Upper lobe of right lung (tissue), 1 donor: ENCODE data around the gene MPRIP. TPM values are rescaled to one million over a fixed set of nuclear protein-coding genes. Genes with fewer than 3 reads are reported as not detected.
"Not testable (repeated sequence)": the region's sequence is repeated elsewhere in the genome, so short reads cannot be mapped to it uniquely, and the experiment has no call there.

Experiments used
- ATAC-seq: fragments of 200-7000 bp; cut with Tn5 transposase; one replicate; pipeline ENCODE4 v1.9.1; 2020; ENCODE audit warnings: mild to moderate bottlenecking, moderate library complexity
- DNase-seq: peaks from one replicate; pipeline ENCODE4 v3.0.0-alpha.2; 2020
- H3K27ac ChIP-seq: fragments of 200-600 bp; one replicate; pipeline ENCODE4 v1.8.0; 2022
- H3K27me3 ChIP-seq: fragments of 200-600 bp; one replicate; pipeline ENCODE4 v1.8.0; 2022; ENCODE audit warnings: mild to moderate bottlenecking
- H3K36me3 ChIP-seq: fragments of 200-600 bp; one replicate; pipeline ENCODE4 v1.8.0; 2022
- H3K4me1 ChIP-seq: fragments of 200-600 bp; one replicate; pipeline ENCODE4 v1.8.0; 2022
- H3K4me3 ChIP-seq: fragments of 200-600 bp; one replicate; pipeline ENCODE4 v1.8.0; 2022; ENCODE audit warnings: mild to moderate bottlenecking
- H3K9me3 ChIP-seq: fragments of 200-600 bp; one replicate; pipeline ENCODE4 v1.8.0; 2022
- intact Hi-C: fragments of 100-400 bp; cut with DNase I; formaldehyde crosslinking; loops from one replicate; pipeline ENCODE4 v1.11.0; 2022
- long read RNA-seq: library from polyadenylated mRNA; unstranded; transcript quantifications from one replicate; pipeline ENCODE4 v2.0.0, GENCODE V29; 2021
- total RNA-seq: library from RNA; stranded (reverse); fragmentation: NEBNext Ultra II Directional; extraction: Animal tissue kit (Norgen Biotek cat#: 25700); gene quantifications from one replicate; pipeline ENCODE4 v1.2.1, GENCODE V29; 2021
- TF ChIP-seq, protein P1 (sequence below): fragments of 200-600 bp; IDR thresholded peaks from one replicate; pipeline ENCODE4 v1.8.0; 2022; ENCODE audit warnings: antibody characterized with exemption
- donor health status: DM: no; HTN: yes; CAD: no; lungs with severe emphysema.

The MPRIP gene, protein sequence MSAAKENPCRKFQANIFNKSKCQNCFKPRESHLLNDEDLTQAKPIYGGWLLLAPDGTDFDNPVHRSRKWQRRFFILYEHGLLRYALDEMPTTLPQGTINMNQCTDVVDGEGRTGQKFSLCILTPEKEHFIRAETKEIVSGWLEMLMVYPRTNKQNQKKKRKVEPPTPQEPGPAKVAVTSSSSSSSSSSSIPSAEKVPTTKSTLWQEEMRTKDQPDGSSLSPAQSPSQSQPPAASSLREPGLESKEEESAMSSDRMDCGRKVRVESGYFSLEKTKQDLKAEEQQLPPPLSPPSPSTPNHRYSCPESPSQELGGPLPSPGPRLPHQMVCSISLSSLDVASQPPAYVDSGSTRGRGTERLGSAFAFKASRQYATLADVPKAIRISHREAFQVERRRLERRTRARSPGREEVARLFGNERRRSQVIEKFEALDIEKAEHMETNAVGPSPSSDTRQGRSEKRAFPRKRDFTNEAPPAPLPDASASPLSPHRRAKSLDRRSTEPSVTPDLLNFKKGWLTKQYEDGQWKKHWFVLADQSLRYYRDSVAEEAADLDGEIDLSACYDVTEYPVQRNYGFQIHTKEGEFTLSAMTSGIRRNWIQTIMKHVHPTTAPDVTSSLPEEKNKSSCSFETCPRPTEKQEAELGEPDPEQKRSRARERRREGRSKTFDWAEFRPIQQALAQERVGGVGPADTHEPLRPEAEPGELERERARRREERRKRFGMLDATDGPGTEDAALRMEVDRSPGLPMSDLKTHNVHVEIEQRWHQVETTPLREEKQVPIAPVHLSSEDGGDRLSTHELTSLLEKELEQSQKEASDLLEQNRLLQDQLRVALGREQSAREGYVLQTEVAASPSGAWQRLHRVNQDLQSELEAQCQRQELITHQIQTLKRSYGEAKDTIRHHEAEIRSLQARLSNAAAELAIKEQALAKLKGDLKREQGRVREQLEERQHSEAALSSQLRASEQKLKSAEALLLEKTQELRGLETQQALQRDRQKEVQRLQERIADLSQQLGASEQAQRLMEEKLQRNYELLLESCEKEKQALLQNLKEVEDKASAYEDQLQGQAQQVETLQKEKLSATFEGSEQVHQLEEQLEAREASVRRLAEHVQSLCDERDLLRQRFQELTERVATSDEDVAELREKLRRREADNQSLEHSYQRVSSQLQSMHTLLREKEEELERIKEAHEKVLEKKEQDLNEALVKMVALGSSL (N-terminal part only)
- 333 TPM for total RNA-seq
- long read RNA-seq, full-length matches to known transcripts: 54 of 287 reads
- long read RNA-seq, partial matches to known transcripts: 149 of 287 reads
- long read RNA-seq, other reads (novel, unspliced or antisense): 84 of 287 reads

- Histone ChIP-seq H3K9me3 (no peaks in the 10 kb centered on the region), H3K36me3 (no peaks in the 10 kb centered on the region), H3K4me3 (peak within 1 kb of the TSS; percentile 80), H3K27ac (peak within 1 kb of the TSS; percentile 80), H3K4me1 (peaks cover 52% of the 10 kb centered on the region), H3K27me3 (no peaks in the 10 kb centered on the region)
- DNase-seq (no peak), ATAC-seq (no peak)
- intact Hi-C loops: no loop called here
- TF ChIP-seq, protein P1, sequence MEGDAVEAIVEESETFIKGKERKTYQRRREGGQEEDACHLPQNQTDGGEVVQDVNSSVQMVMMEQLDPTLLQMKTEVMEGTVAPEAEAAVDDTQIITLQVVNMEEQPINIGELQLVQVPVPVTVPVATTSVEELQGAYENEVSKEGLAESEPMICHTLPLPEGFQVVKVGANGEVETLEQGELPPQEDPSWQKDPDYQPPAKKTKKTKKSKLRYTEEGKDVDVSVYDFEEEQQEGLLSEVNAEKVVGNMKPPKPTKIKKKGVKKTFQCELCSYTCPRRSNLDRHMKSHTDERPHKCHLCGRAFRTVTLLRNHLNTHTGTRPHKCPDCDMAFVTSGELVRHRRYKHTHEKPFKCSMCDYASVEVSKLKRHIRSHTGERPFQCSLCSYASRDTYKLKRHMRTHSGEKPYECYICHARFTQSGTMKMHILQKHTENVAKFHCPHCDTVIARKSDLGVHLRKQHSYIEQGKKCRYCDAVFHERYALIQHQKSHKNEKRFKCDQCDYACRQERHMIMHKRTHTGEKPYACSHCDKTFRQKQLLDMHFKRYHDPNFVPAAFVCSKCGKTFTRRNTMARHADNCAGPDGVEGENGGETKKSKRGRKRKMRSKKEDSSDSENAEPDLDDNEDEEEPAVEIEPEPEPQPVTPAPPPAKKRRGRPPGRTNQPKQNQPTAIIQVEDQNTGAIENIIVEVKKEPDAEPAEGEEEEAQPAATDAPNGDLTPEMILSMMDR: no peak
These were observed at the start of gene MPRIP for GRCh38 chr17:17042384-17042736. MPRIP (plus strand) TSS chr17:17042457; CDS start chr17:17042849, 392 bp downstream.

GRCh38 chr17:16994631-16995030, 47.6 kb upstream of the MPRIP start:
- Histone ChIP-seq H3K9me3 (no peaks in the 10 kb centered on the region), H3K27me3 (no peaks in the 10 kb centered on the region), H3K4me1 (peaks cover 4% of the 10 kb centered on the region), H3K36me3 (no peaks in the 10 kb centered on the region), H3K27ac (no peak overlapping the region), H3K4me3 (no peak overlapping the region)
- no peak for DNase-seq
- TF ChIP-seq, protein P1: no peak
- intact Hi-C loops: no loop called here
- ATAC-seq: no peak

DNA sequence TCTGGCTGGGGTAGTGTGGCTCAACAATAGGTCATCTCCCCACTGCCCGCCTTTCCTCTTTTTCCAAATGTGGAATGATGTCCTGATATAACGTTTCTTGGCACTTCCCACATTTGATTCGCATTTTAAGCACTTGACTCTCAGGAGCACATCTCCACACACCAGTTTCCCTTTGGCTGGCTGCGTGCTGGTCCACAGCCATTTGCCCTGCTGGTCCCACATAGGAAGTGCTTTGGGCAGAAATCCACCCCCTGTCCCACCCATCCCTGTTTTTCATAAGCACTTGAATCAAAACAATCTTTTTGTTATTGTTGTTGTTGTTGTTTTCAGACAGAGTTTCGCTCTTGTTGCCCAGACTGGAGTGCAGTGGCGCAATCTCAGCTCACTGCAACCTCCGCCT, 46.3 kb upstream of the MPRIP start:
- Histone ChIP-seq H3K27ac (no peak overlapping the region), H3K4me3 (no peak overlapping the region), H3K9me3 (no peaks in the 10 kb centered on the region), H3K4me1 (no peaks in the 10 kb centered on the region), H3K27me3 (no peaks in the 10 kb centered on the region), H3K36me3 (no peaks in the 10 kb centered on the region)
- intact Hi-C loops: no loop called here
- TF ChIP-seq, protein P1: no peak
- ATAC-seq (no peak), DNase-seq (no peak)

DNA sequence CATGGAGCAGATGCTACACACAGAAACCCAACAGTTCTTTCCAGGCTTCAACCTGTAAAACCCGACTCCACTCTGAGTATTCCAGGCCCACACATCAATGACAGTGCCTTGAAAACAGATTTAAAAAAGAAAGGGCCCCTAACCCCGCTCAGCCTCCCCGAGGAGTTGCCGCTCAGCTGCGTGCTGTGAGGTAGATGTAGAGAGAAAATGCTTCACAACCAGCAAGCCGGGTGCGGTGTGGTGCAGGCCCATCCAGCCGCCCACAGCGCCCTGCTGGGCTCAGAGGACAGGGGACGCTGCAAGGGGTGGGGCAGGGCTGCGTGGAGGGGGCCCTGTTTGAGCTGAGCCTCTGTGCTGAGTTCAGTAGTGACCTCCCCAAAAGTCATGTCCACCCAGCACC, 45.5 kb upstream of the MPRIP start:
- DNase-seq, H3K36me3 ChIP-seq, H3K4me1 ChIP-seq, ATAC-seq, H3K27me3 ChIP-seq, H3K4me3 ChIP-seq, intact Hi-C loops, H3K27ac ChIP-seq, H3K9me3 ChIP-seq: not testable (repeated sequence)

DNA sequence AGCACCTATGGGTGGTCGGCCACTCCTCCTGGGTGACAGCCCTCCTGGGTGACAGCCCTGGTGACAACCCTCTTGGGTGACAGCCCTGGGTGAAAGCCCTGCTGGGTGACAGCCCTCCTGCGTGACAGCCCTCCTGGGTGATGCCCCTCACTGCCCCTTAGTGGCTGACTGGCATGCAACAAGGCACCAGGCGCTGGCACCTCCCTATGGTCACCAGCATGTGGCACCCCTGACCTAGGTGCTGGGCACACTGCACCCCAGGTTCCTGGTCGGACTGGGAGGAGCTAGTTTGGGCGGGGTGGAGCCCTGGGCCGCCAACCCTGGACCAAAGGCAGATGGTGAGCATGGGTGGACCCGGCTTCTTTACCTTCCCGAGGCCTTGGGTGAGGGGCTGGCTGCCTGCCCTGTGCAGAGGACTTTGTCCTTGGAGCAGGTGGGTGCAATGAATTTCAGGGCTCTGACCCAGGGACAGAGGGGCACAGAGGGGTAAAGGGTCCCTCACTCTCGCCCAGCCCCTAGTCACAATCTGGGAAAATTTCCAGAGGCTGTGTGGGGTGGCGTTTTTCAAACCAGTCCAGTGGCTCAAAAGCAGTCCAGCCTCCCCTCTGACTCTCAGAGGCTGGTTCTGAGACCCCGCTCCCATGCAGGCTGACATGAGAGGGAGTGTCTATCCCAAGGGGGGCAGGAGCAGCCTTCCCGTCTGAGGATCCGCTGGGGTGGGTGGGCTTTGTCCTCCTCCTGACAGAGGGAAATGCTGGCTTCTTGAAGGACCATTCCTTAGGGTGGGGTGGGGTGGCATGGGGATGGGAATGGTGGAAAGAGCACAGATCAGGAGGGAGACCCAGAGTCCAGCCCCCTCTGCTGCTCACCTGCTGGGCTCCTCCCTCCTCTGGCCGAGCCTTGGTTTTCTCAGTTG, 44.5 kb upstream of the MPRIP start:
- Histone ChIP-seq H3K27me3 (no peaks in the 10 kb centered on the region), H3K9me3 (no peaks in the 10 kb centered on the region), H3K36me3 (no peaks in the 10 kb centered on the region), H3K4me3 (no peak overlapping the region), H3K4me1 (peaks cover 5% of the 10 kb centered on the region), H3K27ac (no peak overlapping the region)
- intact Hi-C loops: no loop called here
- ATAC-seq: no peak
- TF ChIP-seq, protein P1: no peak
- DNase-seq: no peak
